GM19452 (cell line): ENCODE results near the gene UNC13C.
"Not testable (repeated sequence)": the region's sequence is repeated elsewhere in the genome, so short reads cannot be mapped to it uniquely, and the experiment has no call there.

Experiments used
- ATAC-seq: cut with Tn5 transposase; IDR thresholded peaks from one replicate; pipeline ENCODE4 v1.9.1; 2021; ENCODE audit not compliant: unreplicated experiment

Gene UNC13C

DNA sequence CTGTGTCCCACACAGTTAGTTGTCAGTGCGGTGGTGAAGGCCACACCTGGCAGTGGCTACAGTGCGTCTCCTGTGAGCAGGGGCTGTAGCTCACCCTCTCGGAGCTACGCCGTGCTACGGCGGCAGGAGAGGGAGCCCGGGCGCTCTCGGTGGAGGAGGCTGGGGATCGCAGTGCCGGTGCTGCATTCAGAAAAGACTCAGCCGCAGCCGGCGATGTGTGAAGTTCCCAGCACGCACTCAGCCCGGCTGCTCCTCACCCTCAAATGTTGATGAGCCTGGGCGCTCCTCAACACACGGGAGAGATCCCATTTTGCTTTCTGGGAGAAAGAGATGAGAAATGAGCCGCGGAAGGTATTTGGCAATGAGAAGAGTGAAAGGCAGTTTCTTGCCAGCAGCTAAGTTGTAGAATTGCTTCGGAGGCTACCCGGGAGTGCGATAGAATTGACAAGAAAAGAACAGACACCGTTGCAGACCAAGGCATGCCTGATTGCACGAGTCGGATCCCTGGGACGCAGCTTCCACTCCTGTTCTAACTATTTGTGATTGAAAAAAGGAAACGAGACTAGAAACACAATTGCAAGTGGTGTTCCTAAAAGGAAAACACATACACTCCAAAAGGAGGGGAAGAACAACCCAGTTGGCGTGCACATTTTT is at the start of gene UNC13C:
UNC13C (plus strand) TSS at position 189 of the 654 bp plus-strand sequence. CDS start 34,463 bp downstream, outside the sequence.
- ATAC-seq: no peak

DNA sequence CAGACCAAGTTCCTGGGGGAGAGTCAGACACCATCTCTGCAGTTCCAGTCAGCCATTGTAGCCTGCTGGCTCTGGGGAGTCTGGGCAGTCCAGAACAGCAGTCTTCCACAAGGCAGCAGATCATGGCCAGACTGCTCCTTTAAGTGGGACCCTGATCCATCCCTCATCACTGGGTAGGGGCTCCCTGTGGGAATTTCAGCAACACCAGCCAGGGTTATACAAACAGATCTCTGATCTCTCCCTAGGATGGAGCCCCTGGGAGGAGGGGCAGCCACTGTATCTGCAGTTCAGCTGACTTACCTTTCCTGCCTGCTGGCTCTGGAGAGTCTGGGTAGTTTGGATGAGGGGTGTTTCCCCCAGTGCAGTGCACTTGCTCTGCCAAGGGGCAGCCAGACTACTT is 42.1 kb upstream of the UNC13C start:
- no peak for ATAC-seq

DNA sequence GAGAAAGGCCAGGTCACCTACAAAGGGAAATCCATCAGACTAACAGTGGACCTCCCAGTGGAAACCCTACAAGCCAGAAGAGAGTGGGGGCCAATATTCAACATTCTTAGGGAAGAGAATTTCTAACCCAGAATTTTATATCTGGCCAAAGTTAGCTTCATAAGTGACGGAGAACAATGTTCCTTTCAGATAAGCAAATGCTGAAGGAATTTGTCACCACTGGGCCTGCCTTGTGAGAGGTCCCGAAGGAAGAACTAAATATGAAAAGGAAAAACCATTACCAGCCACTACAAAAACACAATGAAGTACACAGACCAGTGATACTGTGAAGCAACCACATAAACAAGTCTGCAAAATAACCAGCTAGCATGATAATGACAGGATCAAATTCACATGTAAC is 40.6 kb upstream of the UNC13C start:
- not testable (repeated sequence) for ATAC-seq

DNA sequence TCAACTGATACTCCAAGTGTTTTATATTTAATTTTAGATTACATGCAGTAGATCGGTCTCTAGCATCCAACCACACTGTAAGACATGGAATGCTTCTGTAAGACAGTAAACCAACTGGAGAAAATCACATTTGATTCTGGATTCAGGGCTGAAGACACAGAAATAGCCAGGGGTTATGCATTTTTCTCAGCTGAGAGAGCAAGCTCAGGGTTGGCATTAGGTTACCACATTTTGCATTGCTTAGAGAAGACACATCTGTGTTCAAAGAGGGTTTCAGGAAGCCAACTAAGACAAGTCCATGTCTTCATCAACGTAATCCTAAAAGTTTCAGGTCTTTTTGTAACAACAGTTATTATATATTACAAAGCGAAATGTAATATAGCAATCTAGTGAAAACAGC is 27.7 kb upstream of the UNC13C start:
- no peak for ATAC-seq

DNA sequence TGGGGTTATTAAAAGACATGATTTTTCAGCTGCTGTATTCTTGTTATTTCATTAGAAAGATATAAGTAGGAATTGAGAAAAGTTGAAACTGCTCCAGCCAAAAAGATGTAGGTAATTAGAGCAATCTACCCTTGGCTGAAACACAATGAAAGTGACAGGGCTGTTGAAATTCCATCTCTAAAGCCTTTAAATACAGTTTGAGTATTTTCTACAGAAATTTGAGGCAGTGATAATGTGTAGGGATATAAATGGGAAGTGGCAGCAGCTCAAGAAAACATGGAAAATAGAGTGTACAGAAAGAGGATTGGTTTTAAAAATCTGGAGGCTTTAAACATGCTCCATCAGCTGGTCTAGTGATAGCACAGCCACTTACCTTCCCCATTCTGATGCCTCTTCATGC is 22.8 kb upstream of the UNC13C start:
- ATAC-seq: no peak

DNA sequence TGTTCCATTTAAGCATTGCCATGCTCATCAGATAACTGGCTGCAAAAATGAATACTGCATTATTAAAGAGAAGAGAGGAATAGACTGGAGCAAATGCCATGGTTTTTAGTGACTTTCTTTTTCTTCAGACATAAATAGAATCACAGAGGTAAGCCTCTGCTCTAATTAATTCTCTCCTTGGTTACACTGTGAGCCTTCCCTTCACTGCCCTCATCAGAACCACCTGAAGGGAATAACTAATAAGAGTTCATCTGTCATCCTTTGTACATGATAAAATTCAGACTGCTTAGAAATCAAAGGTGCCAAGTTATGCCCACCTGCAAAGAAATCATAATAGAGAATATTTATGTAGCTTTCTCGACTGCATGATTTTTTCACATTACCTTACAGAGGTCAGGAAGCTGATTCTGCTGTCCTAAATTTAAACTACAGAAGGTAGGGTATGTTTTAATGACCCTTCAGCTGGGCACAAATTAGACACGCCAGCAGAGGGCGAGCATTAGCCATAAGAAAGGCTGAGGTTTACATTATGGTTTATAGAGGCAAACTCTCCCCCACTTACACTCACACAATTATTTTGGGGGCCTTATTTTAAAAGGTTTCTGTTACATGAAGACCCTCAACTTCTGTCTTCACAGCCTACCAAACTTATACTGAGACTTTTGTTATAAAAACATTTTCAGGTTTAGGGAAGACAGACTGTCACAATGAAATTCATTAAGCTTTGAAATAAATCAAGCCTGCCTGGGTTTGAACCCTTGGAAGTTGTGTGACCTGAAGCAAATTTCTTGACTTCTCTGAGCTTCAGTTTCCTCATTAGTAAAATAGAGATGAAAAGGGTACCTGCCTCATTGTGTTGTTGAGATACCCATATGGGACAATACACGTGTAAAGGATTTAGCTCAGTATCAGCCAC is 15.3 kb upstream of the UNC13C start:
- ATAC-seq: no peak

DNA sequence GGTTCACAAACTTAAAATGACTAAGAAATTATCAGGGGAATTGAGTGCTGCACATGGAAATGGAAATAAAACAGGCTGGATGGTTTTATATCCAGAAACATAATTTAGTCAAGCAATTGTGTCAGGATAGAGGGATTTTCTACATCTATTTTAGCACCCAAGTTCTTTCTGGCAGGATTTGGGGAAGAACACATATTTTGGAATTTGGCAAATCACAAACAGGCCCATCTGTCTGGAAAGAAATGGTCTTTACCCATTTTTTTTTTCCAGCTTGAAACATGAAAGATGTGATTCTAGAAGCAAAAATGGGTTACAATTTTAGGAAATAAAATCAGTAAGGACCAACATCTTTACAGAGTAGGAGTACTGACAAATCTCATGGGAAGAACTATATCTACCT is 14.4 kb upstream of the UNC13C start:
- no peak for ATAC-seq

DNA sequence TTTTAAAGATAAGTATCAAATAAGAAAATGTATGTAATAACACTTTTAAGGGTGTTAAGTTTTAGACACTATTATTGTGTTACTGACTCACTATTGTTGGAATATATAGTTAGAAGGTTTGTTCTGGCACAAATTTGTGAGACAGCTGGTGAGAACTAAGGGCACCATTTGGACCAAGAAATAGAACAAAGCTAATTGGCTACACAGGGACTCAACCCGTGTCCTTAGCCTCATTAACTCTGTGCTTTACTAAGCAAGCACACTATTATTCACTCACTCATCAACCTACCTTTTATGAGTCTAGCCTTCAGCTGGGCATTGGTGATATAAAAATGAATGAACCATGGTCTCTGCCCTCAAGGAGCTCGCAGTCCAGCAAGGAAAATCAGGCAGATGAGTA is 4.1 kb upstream of the UNC13C start:
- no peak for ATAC-seq

DNA sequence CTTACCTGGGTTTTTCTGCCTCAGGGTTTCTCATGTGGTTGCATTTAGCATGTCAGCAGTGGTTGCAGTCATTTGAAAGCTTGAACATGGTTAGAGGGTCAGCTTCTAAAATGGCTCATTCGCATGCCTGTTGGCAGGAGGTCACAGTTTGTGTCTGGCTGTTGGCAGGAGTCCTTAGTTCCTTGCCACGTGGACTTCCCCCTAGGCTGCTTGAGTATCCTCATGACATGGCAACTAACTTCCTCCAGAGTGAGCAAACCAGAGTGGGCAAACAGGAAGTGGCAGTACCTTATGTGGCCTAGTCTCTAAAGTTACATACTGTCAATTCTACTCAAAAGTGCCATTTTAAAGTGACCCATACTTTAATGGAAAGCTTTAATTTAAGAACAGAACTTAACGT is 3.4 kb upstream of the UNC13C start:
- no peak for ATAC-seq

DNA sequence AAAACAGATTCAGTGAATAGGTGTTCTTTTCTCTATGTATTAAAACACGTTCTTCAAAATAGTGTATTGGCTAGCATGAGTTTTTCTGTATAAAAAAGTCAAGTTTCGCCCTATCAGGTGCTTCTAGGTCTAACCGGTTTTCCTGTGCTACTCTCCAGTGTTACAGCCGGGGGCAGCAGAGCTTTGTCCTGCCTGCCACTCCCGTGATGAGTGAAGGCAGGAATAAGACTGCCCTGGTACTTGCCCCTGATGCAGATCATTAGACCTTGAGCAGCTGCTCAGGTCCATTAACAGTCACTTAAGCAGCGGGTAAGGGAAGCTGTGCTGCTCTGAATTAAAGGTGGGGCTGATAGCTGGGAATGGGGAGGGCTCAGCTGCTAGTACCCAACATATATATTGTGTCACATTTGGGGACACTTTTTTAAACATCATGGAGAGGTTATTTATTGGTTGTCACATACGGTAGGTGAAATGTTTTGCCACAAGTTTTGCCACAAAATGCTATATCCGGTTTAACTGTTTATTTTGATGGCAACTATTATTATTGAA is 1.3 kb upstream of the UNC13C start:
- no peak for ATAC-seq

DNA sequence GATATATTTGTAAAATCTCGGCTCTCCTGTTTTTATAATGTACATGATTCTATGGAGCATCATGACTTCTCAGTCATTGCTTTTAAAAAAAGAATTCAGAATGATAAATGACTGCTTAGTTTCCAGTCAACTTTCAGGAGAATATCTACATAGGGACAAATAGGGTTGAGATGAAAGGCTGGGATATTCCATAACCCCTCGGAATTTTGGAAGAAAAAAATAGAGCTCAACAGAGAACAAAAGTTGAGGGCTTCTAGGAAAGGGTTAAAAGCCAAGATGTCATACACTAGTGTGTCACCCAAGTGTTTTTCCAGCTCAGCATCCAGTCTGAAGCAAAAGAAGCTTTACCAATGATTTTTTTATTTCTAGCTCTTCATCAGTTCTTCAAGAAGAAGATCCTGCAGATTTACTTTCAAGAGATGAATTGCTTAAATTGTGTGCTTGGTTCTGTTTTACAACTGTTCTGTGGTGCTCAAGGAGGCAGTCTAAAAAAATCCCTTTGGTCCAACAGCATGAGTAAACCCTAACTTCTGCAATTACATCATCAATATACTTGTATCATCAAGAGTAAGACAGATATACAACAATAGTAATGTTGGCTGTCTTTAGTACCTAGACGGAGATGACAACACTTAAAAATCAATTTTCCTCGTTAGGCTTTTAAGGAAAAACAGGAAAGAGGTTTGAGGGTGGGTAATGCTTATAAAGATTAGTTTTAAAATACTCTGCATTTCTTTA is 979 bp downstream of the UNC13C start:
- no peak for ATAC-seq

DNA sequence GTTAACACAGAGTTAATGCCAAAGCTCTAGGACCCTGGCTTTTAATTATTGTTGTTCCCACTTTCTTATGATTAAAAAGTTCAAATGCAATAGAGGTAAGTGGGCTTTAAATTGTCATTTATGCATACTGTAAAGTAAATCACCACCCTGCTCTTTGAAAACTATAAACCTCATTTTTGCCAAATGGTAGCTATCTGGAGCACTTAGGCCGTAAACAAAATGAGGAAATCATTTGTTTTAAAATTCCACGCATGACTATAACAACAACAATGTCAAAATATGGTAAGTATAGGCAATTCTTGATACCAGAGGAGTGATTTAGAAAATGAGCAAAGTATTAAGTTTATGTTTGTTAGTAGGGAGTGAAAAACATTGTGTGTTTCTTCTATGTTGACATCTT is 1.8 kb downstream of the UNC13C start:
- ATAC-seq: no peak

DNA sequence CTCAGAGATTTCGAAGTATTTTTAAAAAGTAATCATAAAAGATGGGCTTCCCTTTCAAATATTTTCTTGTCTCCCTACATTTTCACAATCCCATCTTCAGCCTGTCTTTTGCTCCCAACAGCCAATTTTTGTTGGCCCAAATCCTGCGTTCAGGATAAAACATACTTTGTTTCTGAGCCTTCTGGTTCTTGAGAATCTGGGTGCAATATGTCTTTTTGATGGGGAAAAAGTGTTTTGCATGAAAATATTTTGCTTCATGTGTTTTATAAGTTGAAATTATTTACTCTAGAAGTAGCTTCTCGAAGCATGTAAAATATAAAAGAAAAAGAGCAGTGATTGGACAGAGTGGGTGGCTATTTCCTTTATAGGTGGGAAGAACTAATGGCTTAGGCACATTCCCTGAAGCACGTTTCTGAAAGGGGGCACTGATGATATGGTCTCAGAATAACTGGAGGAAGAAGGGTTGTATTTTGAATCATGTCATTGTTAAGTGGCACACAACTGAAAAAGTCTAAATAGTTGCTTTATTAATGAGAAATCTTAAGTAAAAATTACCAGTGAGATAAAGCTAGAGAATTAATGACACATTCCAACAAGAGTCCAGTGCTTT is 3.9 kb downstream of the UNC13C start:
- no peak for ATAC-seq

DNA sequence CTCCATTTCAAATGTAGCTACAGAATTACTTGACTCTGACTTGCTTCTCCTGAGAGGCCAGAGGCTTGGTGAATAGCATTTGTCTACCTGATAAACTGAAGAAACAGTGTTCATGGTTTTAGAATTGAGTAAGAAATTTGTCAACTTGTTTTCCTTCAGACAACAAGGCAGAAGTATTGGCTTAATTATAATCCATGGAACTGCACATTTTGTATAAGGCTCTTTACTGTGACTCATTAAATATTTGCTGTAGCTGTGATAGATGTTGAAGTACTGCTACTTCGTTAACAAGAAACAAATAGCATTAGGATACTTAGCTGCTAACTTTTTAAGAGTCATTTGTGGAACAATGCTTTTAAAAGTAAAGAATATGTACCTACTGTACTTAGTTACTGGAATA is 4.6 kb downstream of the UNC13C start:
- ATAC-seq: no peak

DNA sequence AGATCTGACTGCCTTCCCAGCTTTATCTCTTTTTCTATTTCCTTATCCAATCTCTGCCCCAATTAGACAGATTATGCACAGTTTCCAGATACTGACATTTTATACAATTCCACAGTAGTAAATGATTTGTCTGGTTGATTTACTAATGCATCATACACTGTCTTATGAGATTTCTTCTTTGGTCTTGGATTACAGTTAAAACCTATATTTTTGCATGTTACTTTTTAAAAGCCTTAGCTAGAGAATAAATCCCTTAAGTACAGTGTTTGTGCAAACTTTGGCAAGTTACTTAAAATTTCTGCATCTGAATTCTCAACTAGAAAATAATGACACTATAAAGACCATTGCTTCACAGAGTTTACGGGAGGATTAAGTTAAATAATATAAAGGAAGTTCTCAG is 6.0 kb downstream of the UNC13C start:
- ATAC-seq: no peak

DNA sequence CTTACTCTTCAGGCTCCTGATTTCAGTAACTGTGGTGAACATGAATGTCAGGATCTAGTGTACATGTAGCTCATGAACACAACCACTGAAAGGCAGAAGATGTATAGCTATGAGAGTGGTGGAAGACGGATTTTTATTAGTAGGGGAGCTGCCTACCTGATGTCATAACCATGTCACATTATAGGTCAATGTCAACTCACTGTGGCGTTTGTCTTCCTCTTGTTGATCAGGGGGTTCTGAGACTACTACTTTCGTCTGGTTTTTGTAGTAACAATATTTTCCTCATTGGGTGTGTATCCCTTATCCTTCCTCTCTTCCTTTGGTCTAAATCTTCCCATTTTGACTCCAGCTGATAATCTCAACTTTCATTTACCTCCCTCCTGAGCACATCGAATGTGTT is 7.3 kb downstream of the UNC13C start:
- no peak for ATAC-seq

DNA sequence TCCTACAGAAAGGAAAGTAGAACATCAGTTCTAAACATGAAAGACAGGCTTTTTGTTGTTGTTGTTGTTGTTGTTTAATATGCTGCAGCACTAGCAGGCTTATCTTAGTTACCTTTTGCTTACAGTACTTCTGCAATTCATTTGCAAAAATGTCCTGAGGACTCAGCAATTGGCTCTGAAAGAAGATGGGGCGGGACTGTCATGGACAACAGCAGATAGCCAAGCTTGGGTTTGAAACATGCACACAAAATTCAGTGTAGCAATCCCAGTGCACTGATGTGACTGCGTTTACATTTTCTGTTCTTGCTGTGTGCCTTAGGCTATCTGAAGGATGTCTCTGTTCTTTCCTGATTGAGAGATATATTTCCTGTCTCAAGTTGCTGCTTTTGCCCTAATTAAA is 9.2 kb downstream of the UNC13C start:
- no peak for ATAC-seq

DNA sequence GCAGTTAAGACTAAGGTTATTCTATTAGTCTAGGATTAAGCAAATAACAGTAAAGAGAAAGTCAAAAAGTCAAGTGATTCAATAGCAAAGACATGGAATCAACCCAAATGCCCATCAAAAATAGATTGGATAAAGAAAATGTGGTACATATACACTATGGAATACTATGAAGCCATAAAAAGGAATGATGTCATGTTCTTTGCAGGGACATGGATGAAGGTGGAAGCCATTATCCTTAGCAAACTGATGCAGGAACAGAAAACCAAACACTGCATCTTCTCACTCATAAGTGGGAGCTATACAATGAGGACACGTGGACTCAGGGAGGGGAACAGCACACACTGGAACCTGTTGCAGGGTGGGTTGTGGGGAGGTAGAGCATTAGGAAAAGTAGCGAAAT is 29.0 kb downstream of the UNC13C start:
- ATAC-seq: no peak

DNA sequence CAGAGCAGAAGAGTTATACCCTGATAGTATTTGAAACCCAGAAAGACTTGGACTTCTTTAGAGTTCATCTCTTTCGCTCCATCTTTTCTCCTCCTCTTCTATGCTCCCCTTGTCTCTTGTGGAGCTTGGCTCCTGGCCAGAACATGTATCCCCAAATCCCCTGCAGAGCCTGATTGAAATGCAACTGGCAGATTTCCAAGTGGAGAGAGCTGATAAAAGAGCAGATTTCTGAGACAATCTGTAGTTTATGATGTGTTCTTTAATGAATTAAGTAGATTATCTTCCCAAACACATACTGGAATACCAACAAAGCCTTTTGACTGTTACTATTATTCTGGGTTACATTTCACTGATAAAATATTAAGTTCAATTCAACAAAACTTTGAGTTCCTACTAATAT is 33.4 kb downstream of the UNC13C start:
- no peak for ATAC-seq

DNA sequence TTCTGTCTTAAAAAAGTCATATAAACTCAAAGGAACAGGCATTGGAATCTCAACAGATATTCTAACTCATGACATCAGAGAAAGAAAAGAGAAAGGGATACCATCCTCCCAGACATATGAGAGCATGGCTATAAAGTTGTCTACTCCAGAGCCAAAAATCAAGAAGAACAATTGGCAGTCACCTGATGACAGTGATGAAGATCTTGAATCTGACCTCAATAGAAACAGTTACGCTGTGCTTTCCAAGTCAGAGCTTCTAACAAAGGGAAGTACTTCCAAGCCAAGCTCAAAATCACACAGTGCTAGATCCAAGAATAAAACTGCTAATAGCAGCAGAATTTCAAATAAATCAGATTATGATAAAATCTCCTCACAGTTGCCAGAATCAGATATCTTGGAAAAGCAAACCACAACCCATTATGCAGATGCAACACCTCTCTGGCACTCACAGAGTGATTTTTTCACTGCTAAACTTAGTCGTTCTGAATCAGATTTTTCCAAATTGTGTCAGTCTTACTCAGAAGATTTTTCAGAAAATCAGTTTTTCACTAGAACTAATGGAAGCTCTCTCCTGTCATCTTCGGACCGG is 35.9 kb downstream of the UNC13C start:
- ATAC-seq: no peak

DNA sequence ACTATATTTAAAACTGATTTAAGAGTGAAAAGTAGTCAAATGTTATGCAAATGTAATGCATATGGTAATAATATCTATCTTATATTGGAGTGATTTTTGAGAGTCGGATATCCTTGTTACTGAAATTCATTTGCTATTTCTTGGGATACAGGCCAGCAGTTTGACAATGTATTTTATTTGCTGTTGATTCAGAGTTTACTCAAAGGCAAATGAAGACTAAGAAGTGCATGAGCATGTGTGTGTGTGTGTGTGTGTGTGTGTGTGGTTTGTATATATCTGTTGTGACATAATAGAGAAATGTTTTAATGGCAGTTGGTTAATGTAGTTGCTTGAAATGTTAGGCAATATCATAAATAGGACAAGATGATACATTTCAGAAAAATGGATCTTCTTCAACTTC is 39.0 kb downstream of the UNC13C start:
- no peak for ATAC-seq
